Lung (tissue), 12 donors: ENCODE results near the gene HIPK4. TPM values are rescaled to one million over a fixed set of nuclear protein-coding genes. Genes with fewer than 3 reads are reported as not detected.

ENCODE experiments used
- ATAC-seq: fragments of 200-7000 bp; cut with Tn5 transposase; one replicate; pipeline ENCODE4 v1.9.1; 2020; ENCODE audit warnings: moderate number of reproducible peaks; ENCODE audit not compliant: insufficient read depth, low FRiP score
- DNase-seq, 3 donors: peaks; one replicate each; pipeline ENCODE4 v3.0.0-alpha.2; 2013 to 2017
- H3K27ac ChIP-seq, 2 donors: one replicate each; pipeline ENCODE4 v1.5.1; 2013; ENCODE audit warnings: mild to moderate bottlenecking in 2 of 2, moderate library complexity in 2 of 2, control low read depth in 1 of 2, inconsistent platforms in 1 of 2, low read depth in 1 of 2, low read length in 1 of 2
- H3K27me3 ChIP-seq, 3 donors: one replicate each; pipeline ENCODE4 v1.5.1; 2013; ENCODE audit warnings: low read length in 2 of 3; ENCODE audit not compliant: control insufficient read depth in 3 of 3, insufficient read depth in 3 of 3
- H3K36me3 ChIP-seq, 4 donors: one replicate each; pipeline ENCODE4 v1.5.1; 2013; ENCODE audit warnings: low read length in 4 of 4, mild to moderate bottlenecking in 1 of 4, moderate library complexity in 1 of 4; ENCODE audit not compliant: control insufficient read depth in 4 of 4, insufficient read depth in 4 of 4
- H3K4me1 ChIP-seq, 5 donors: one replicate each; pipeline ENCODE4 v1.5.1; 2013; ENCODE audit warnings: low read length in 5 of 5, mild to moderate bottlenecking in 2 of 5, moderate library complexity in 1 of 5; ENCODE audit not compliant: control insufficient read depth in 5 of 5, insufficient read depth in 5 of 5
- H3K4me3 ChIP-seq: one replicate; pipeline ENCODE4 v1.5.1; 2013; ENCODE audit warnings: mild to moderate bottlenecking, control low read depth, moderate library complexity
- H3K9ac ChIP-seq, 2 donors: one replicate each; pipeline ENCODE4 v1.5.1; 2013; ENCODE audit warnings: low read length in 2 of 2, control low read depth in 1 of 2; ENCODE audit not compliant: insufficient read depth in 1 of 2
- H3K9me3 ChIP-seq, 4 donors: one replicate each; pipeline ENCODE4 v1.5.1; 2013; ENCODE audit warnings: low read length in 3 of 4, mild to moderate bottlenecking in 1 of 4, moderate library complexity in 1 of 4; ENCODE audit not compliant: control insufficient read depth in 4 of 4, insufficient read depth in 3 of 4
- WGBS, 2 donors: extraction: QIAGEN DNeasy Blood & Tissue Kit; methylation state at CpG; one replicate each; pipeline ENCODE4 v1.1.7; 2013; 5-methylcytosine and 5-hydroxymethylcytosine counted together
- polyA plus RNA-seq, 2 donors: library from polyadenylated mRNA; stranded (reverse); fragments of 200-250 nt; gene quantifications; one replicate each; pipeline ENCODE4 v1.2.1, GENCODE V29; 2013
- total RNA-seq, 2 donors: library from RNA; depleted of rRNA in 1 of 2; stranded (reverse); fragments of >200 nt in 1 of 2; gene quantifications; one replicate each; pipeline ENCODE4 v1.2.1, GENCODE V29; 2014 to 2021
- TF ChIP-seq, protein P1 (sequence below): IDR thresholded peaks from 2 replicates; pipeline ENCODE4 v1.5.1; 2012; ENCODE audit warnings: mild to moderate bottlenecking; ENCODE audit errors: control extremely low read depth, extremely low read depth
- donor health status: control.
- donor health status: control.
- donor health status: Bipolar disorder and iron deficiency.
- donor health status: healthy.
- donor health status: DM: yes; HTN: yes; CAD: no.

HIPK4 gene
- total and polyA plus RNA-seq, 4 donors = 0.10 to 0.43 (median 0.22) TPM; not detected in 1

DNA sequence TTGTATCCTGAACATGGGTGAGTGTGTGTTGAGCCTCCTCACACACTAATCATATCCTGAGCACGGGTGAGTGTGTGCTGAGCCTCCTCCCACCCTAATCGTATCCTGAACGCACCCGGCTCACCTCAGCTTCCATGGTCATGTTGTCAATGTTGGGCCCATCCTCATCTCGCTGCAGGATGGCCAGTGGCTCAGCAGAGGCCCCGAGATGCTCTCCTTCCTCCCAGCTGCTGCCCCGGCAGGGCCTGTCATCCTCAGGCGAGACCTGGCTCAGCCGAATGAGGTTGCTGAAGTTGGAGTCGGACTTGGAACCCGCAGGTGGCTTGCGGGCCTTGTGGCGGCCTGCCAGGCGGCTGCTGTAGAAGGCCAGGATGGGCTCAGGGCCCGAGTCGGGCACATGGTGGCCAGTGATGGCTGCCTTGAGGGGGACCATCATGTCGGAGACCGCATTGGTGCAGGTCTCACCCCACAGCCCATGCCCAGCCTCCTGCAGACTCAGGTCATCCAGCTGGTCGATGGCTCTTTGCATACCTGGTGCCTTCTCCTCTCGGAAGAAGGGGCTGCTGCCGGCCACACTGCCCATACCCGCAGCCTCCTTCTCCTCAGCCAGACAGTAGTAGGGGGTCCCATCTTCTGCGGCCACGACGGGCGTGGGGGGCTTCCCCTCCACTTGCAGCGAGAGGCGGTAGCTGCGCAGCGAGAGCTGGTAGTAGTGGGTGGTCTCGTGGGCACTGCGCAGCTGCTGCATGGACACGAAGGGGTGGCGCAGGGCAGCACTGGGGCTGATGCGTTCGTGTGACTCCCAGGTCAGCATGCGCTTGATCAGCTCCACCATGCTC, 9.6 kb downstream of the HIPK4 start:
- 89 to 93% methylated on average over 37 of the region's 37 CpGs for WGBS, 2 donors

DNA sequence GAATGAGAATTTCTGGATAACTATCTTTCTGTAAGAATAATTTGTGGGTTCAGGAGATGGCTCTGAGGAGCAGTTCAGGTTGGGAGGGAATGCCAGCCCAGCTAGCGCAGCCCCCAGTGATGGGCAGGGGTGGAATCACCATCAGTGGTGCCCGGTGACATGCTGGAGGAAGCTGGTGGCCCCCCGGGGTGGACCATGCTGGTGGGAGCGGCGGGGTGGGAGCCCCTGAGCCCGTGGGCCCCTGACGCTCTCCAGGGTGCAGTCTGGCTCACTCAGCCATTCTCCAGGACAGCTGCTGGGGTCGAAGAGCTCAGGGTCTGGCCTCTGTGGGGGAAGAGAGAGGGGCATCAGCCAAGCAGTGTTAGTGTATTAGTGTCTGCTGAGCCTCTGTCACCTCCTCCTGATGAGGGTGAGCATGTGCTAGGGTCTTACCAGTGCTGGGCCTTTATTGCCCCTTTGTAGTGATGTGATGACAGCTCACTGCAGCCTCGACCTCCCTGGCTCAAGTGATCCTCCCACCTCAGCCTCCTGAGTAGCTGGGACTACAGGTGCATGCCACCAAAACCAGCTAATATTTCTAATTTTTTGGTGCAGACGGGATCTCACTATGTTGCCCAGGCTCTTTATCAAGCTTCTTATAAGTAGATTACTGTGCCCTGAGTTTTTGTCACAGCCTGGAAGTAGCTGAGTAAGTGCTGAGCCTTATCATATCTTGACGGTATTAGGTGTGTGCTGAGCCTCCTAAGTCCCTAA, 10.4 kb downstream of the HIPK4 start:
- TF ChIP-seq, protein P1, sequence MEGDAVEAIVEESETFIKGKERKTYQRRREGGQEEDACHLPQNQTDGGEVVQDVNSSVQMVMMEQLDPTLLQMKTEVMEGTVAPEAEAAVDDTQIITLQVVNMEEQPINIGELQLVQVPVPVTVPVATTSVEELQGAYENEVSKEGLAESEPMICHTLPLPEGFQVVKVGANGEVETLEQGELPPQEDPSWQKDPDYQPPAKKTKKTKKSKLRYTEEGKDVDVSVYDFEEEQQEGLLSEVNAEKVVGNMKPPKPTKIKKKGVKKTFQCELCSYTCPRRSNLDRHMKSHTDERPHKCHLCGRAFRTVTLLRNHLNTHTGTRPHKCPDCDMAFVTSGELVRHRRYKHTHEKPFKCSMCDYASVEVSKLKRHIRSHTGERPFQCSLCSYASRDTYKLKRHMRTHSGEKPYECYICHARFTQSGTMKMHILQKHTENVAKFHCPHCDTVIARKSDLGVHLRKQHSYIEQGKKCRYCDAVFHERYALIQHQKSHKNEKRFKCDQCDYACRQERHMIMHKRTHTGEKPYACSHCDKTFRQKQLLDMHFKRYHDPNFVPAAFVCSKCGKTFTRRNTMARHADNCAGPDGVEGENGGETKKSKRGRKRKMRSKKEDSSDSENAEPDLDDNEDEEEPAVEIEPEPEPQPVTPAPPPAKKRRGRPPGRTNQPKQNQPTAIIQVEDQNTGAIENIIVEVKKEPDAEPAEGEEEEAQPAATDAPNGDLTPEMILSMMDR = no peak
- Histone ChIP-seq H3K27ac (no peak overlapping the region), H3K9ac (no peak overlapping the region), H3K9me3 (no peaks in the 10 kb centered on the region), H3K36me3 (peaks cover 0 to 42% (median 9%) of the 10 kb centered on the region in 4 donors), H3K4me3 (no peak overlapping the region), H3K4me1 (no peaks in the 10 kb centered on the region), H3K27me3 (no peaks in the 10 kb centered on the region)
- no peak for ATAC-seq
- WGBS, 2 donors = 88 to 89% methylated on average over 8 to 11 of the region's 11 CpGs
- DNase-seq = no peak

More for the DNA sequence above, 9.6 kb downstream of the HIPK4 start:
- H3K27me3 ChIP-seq = no peaks in the 10 kb centered on the region
- H3K27ac ChIP-seq = no peak overlapping the region
- H3K9ac ChIP-seq = no peak overlapping the region
- no peaks in the 10 kb centered on the region for H3K9me3 ChIP-seq
- peaks cover 0 to 41% (median 9%) of the 10 kb centered on the region in 4 donors for H3K36me3 ChIP-seq
- ATAC-seq = no peak
- H3K4me3 ChIP-seq = no peak overlapping the region
- DNase-seq = no peak
- no peaks in the 10 kb centered on the region for H3K4me1 ChIP-seq
- TF ChIP-seq, protein P1 = no peak

DNA sequence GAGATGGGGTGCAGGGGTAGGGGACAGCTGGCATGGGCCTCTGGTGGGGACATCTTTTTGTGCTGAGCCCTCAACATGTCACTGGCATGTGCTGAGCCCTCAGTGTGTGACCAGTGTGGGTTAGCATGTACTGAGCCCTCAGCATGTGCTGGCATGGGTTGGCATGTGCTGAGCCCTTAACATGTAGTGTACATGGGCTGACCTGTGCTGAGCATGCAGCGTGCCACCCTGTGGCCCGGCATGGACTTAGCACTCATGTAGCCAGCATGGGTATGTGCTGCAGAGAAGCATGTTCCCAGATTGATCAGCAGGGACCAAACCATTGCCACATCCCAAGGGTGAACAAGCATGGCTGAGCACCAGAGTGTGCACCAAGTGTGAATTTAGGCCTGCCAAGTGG, 11.5 kb downstream of the HIPK4 start:
- Histone ChIP-seq H3K27ac (no peak overlapping the region), H3K4me1 (no peaks in the 10 kb centered on the region), H3K36me3 (peaks cover 0 to 48% (median 15%) of the 10 kb centered on the region in 4 donors), H3K9me3 (no peaks in the 10 kb centered on the region), H3K4me3 (no peak overlapping the region), H3K27me3 (no peaks in the 10 kb centered on the region), H3K9ac (no peak overlapping the region)
- 79 to 87% methylated on average over 2 of the region's 2 CpGs for WGBS, 2 donors
- ATAC-seq (no peak), DNase-seq (no peak)
- TF ChIP-seq, protein P1 = no peak
